Astrocyte of the cerebellum (primary cell): ENCODE results near the gene CUX1.
A peak's percentile ranks its signal among the peaks of the same experiment; 100 is the strongest.

Source experiments
- DNase-seq: peaks from one replicate; pipeline ENCODE4 v3.0.0-alpha.2; 2011; ENCODE audit warnings: low read depth
- H3K4me3 ChIP-seq: 2 replicates; pipeline ENCODE4 v1.5.1; 2011; ENCODE audit warnings: mild to moderate bottlenecking, low read depth, low read length, moderate library complexity
- CTCF ChIP-seq: IDR thresholded peaks from 2 replicates; pipeline ENCODE4 v1.5.1; 2012; ENCODE audit warnings: low read length, low read depth, moderate library complexity, mild to moderate bottlenecking; ENCODE audit errors: missing control alignments
- in situ Hi-C: cut with HindIII; loops from 2 replicates; pipeline ENCODE4 v1.10.0; 2017; ENCODE audit warnings: low sequenced_read_pairs

CUX1 gene

GRCh38 chr7:101899616-101900015 lies 82.2 kb downstream of the CUX1 start:
- H3K4me3 ChIP-seq = peak overlapping the region; percentile 41
- in situ Hi-C loops = loop anchor here (5.0 kb wide), 1 partner anchor 38 kb away; no protein-coding TSS in a partner anchor
- TF ChIP-seq CTCF = no peak
- no peak for DNase-seq

- no peak for DNase-seq
- TF ChIP-seq CTCF = no peak
- in situ Hi-C loops = no loop called here
- peak overlapping the region; percentile 41 for H3K4me3 ChIP-seq
Measured at GRCh38 chr7:101900103-101900502, 82.7 kb downstream of the CUX1 start.

- TF ChIP-seq CTCF = no peak
- in situ Hi-C loops = no loop called here
- H3K4me3 ChIP-seq = no peak overlapping the region
- DNase-seq = no peak
Measured at GRCh38 chr7:101901661-101902491, 84.5 kb downstream of the CUX1 start.

GRCh38 chr7:101902680-101903514 lies 85.5 kb downstream of the CUX1 start:
- no peak for DNase-seq

GRCh38 chr7:101903515-101903868 lies 86.1 kb downstream of the CUX1 start:
- in situ Hi-C loops = no loop called here
- DNase-seq = no peak
- TF ChIP-seq CTCF = no peak
- H3K4me3 ChIP-seq = no peak overlapping the region

More at GRCh38 chr7:101902680-101903514, 85.5 kb downstream of the CUX1 start:
- no peak overlapping the region for H3K4me3 ChIP-seq
- in situ Hi-C loops = no loop called here
- TF ChIP-seq CTCF = no peak

GRCh38 chr7:101904019-101904418 lies 86.6 kb downstream of the CUX1 start:
- DNase-seq = no peak
- no peak overlapping the region for H3K4me3 ChIP-seq
- TF ChIP-seq CTCF = no peak
- in situ Hi-C loops = no loop called here
